Dendritic cell treated with granulocyte-macrophage colony-stimulating factor and Interleukin-4, amounts not matched to agents 40 ng/mL and 50 ng/mL, for 4 days (primary cell): ENCODE data around the gene MLLT6.

ENCODE experiments used
- H3K27ac Mint-ChIP-seq: one replicate; pipeline ENCODE4 v1.8.0; 2022; ENCODE audit warnings: mild to moderate bottlenecking, mixed read lengths
- H3K27me3 Mint-ChIP-seq: one replicate; pipeline ENCODE4 v1.8.0; 2022; ENCODE audit warnings: mild to moderate bottlenecking, mixed read lengths
- H3K36me3 Mint-ChIP-seq: one replicate; pipeline ENCODE4 v1.8.0; 2022; ENCODE audit warnings: low read depth, mixed read lengths
- H3K4me1 Mint-ChIP-seq: one replicate; pipeline ENCODE4 v1.8.0; 2022; ENCODE audit warnings: low read depth, mixed read lengths
- H3K4me3 Mint-ChIP-seq: one replicate; pipeline ENCODE4 v1.8.0; 2022; ENCODE audit warnings: mild to moderate bottlenecking, moderate library complexity, mixed read lengths
- H3K9me3 Mint-ChIP-seq: one replicate; pipeline ENCODE4 v1.8.0; 2022; ENCODE audit warnings: mixed read lengths
- intact Hi-C: fragments of 100-400 bp; cut with micrococcal nuclease; formaldehyde crosslinking; loops from one replicate; pipeline ENCODE4 v1.15.0; 2022

MLLT6 gene

GRCh38 chr17:38707678-38708351 is 2.7 kb downstream of the MLLT6 start:
- Mint-ChIP-seq H3K27ac (no peak overlapping the region), H3K27me3 (no peaks in the 10 kb centered on the region), H3K4me3 (no peak overlapping the region), H3K4me1 (peaks cover 66% of the 10 kb centered on the region), H3K9me3 (no peaks in the 10 kb centered on the region), H3K36me3 (peaks cover 95% of the 10 kb centered on the region)
- intact Hi-C loops: no loop called here

- intact Hi-C loops: no loop called here
- Mint-ChIP-seq H3K36me3 (peaks cover 95% of the 10 kb centered on the region), H3K27me3 (no peaks in the 10 kb centered on the region), H3K9me3 (no peaks in the 10 kb centered on the region), H3K4me3 (no peak overlapping the region), H3K4me1 (peaks cover 75% of the 10 kb centered on the region), H3K27ac (no peak overlapping the region)
Observed at GRCh38 chr17:38709104-38709820, 4.2 kb downstream of the MLLT6 start.

- H3K4me3 Mint-ChIP-seq: no peak overlapping the region
- peaks cover 82% of the 10 kb centered on the region for H3K4me1 Mint-ChIP-seq
- peaks cover 95% of the 10 kb centered on the region for H3K36me3 Mint-ChIP-seq
- intact Hi-C loops: no loop called here
- H3K27me3 Mint-ChIP-seq: no peaks in the 10 kb centered on the region
- H3K27ac Mint-ChIP-seq: peak overlapping the region; percentile 14
- H3K9me3 Mint-ChIP-seq: no peaks in the 10 kb centered on the region
Observed at GRCh38 chr17:38709864-38710603, 5.0 kb downstream of the MLLT6 start.

GRCh38 chr17:38710604-38710962 is 5.5 kb downstream of the MLLT6 start:
- H3K27me3 Mint-ChIP-seq: no peaks in the 10 kb centered on the region
- H3K27ac Mint-ChIP-seq: peak overlapping the region; percentile 14
- intact Hi-C loops: no loop called here
- H3K4me1 Mint-ChIP-seq: peaks cover 86% of the 10 kb centered on the region
- H3K4me3 Mint-ChIP-seq: no peak overlapping the region
- H3K9me3 Mint-ChIP-seq: no peaks in the 10 kb centered on the region
- H3K36me3 Mint-ChIP-seq: peaks cover 100% of the 10 kb centered on the region

DNA sequence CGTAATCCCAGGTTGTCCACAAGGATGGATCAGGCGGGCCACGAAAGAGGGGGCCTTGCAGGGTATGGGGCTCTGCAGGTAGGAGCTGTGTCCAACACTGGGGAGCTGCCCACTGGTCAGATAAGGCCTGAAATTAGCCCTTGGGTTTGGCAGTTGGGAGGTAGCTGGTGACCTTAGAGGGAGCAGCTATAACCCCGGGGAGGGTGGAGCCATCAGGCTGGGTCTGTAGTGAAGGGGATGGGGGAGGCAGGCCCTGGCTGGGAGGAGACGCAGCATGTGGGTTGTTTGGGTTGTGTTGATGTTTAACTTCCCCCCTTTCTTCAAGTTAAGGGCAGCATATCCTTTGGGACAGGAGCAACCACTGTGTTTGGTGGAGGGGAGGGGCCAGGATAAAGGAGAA is 5.9 kb downstream of the MLLT6 start:
- Mint-ChIP-seq H3K36me3 (peaks cover 100% of the 10 kb centered on the region), H3K4me3 (no peak overlapping the region), H3K4me1 (peaks cover 85% of the 10 kb centered on the region), H3K27ac (no peak overlapping the region), H3K9me3 (no peaks in the 10 kb centered on the region), H3K27me3 (no peaks in the 10 kb centered on the region)
- intact Hi-C loops: no loop called here

GRCh38 chr17:38711792-38712571 is 6.9 kb downstream of the MLLT6 start:
- Mint-ChIP-seq H3K27me3 (no peaks in the 10 kb centered on the region), H3K4me3 (no peak overlapping the region), H3K27ac (no peak overlapping the region), H3K36me3 (peaks cover 100% of the 10 kb centered on the region), H3K9me3 (no peaks in the 10 kb centered on the region), H3K4me1 (peaks cover 75% of the 10 kb centered on the region)
- intact Hi-C loops: no loop called here

DNA sequence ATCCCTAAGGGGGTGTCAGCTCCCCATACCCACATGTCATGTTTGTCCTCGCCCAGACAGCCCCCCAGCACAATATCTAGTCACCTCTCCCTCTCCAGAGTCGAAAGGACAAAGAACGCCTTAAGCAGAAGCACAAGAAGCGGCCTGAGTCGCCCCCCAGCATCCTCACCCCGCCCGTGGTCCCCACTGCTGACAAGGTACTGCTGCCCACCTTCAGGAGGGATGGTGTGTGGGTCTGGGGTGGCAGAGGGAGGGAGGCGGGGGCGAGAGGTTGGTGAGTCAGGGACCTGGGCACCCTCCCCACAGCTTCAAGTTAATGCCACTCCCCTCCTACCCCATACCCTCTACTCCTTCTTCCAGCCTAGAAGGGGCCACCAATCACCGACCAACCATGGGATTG is 7.5 kb downstream of the MLLT6 start:
- Mint-ChIP-seq H3K36me3 (peaks cover 100% of the 10 kb centered on the region), H3K27ac (no peak overlapping the region), H3K4me3 (no peak overlapping the region), H3K27me3 (no peaks in the 10 kb centered on the region), H3K9me3 (no peaks in the 10 kb centered on the region), H3K4me1 (peaks cover 69% of the 10 kb centered on the region)
- intact Hi-C loops: no loop called here

- Mint-ChIP-seq H3K36me3 (peaks cover 100% of the 10 kb centered on the region), H3K4me3 (no peak overlapping the region), H3K9me3 (no peaks in the 10 kb centered on the region), H3K4me1 (peaks cover 60% of the 10 kb centered on the region), H3K27me3 (no peaks in the 10 kb centered on the region), H3K27ac (no peak overlapping the region)
- intact Hi-C loops: no loop called here
Observed at GRCh38 chr17:38713456-38714075, 8.5 kb downstream of the MLLT6 start.

DNA sequence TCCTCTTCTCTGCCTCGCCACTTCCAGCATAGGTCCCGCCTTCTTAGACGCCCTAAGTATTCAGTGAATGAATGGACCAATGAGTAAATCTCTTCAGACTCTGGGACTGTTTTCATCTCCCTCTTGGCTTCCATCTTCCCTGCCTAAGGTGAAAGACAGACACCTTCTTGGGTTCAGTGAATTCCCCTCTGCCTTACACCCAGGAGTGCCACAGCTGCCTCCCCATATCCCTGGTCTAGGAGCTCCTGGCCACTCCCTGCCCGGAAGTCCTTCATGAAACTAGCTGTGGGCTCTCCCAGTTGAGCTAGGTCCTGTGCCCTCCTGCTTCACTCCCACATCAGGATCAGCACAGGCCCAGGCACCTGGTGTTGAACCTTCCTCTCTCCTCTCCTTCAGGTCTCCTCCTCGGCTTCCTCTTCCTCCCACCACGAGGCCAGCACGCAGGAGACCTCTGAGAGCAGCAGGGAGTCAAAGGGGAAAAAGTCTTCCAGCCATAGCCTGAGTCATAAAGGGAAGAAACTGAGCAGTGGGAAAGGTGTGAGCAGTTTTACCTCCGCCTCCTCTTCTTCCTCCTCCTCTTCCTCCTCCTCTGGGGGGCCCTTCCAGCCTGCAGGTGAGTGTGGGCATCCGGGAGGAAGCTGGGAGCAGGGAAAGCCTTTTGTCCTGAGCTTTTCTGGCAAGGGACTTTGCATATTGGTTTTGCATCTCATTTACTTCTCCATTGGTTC is 10.3 kb downstream of the MLLT6 start:
- Mint-ChIP-seq H3K36me3 (peaks cover 100% of the 10 kb centered on the region), H3K4me1 (peaks cover 46% of the 10 kb centered on the region), H3K27me3 (no peaks in the 10 kb centered on the region), H3K27ac (no peak overlapping the region), H3K9me3 (no peaks in the 10 kb centered on the region), H3K4me3 (no peak overlapping the region)
- intact Hi-C loops: no loop called here

DNA sequence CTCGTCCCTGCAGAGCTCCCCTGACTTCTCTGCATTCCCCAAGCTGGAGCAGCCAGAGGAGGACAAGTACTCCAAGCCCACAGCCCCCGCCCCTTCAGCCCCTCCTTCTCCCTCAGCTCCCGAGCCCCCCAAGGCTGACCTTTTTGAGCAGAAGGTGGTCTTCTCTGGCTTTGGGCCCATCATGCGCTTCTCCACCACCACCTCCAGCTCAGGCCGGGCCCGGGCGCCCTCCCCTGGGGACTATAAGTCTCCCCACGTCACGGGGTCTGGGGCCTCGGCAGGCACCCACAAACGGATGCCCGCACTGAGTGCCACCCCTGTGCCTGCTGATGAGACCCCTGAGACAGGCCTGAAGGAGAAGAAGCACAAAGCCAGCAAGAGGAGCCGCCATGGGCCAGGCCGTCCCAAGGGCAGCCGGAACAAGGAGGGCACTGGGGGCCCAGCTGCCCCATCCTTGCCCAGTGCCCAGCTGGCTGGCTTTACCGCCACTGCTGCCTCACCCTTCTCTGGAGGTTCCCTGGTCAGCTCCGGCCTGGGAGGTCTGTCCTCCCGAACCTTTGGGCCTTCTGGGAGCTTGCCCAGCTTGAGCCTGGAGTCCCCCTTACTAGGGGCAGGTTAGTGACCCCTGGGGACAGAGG is 11.4 kb downstream of the MLLT6 start:
- Mint-ChIP-seq H3K4me1 (peaks cover 40% of the 10 kb centered on the region), H3K36me3 (peaks cover 100% of the 10 kb centered on the region), H3K4me3 (no peak overlapping the region), H3K9me3 (no peaks in the 10 kb centered on the region), H3K27me3 (no peaks in the 10 kb centered on the region), H3K27ac (no peak overlapping the region)
- intact Hi-C loops: no loop called here

- Mint-ChIP-seq H3K27ac (no peak overlapping the region), H3K9me3 (no peaks in the 10 kb centered on the region), H3K36me3 (peaks cover 100% of the 10 kb centered on the region), H3K4me3 (no peak overlapping the region), H3K4me1 (peaks cover 35% of the 10 kb centered on the region), H3K27me3 (no peaks in the 10 kb centered on the region)
- intact Hi-C loops: no loop called here
Observed at GRCh38 chr17:38717139-38717745, 12.2 kb downstream of the MLLT6 start.

DNA sequence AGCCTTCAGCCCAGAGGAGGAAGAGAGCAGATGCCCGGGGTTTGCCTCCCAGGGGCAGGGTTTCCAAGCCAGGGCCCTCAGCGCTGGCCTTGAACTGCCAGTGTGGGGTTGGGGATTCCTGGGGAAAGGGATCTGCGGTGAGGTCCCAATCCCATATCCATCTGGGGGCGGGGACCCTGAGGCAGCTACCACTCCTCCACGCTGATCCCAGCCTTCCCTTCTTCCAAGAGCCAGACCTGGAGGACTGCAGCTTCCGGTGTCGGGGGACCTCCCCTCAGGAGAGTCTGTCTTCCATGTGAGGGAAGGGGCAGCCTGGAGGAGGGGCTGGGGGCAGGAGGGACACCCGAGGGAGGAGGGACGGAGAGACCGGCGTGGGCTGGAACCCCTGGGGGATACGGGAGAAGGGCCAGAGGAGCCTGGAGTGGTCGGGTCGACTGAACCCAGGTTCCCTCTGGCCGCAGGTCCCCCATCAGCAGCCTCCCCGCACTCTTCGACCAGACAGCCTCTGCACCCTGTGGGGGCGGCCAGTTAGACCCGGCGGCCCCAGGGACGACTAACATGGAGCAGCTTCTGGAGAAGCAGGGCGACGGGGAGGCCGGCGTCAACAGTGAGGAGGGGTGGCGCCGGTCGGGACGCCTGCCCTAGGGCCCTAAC is 14.3 kb downstream of the MLLT6 start:
- intact Hi-C loops: no loop called here
- Mint-ChIP-seq H3K27ac (no peak overlapping the region), H3K27me3 (no peaks in the 10 kb centered on the region), H3K9me3 (no peaks in the 10 kb centered on the region), H3K4me3 (no peak overlapping the region), H3K36me3 (peaks cover 98% of the 10 kb centered on the region), H3K4me1 (peaks cover 36% of the 10 kb centered on the region)
